Measurements from ENCODE around the gene LRRC18. TPM values are rescaled to one million over a fixed set of nuclear protein-coding genes. Genes with fewer than 3 reads are reported as not detected.

LRRC18 gene
- total and polyA plus RNA-seq, 10 of the 15 experiments (the other 5 are each of a cell fraction or from before 2014, with no cell fraction given): 0.16 to 0.47 (median 0.24) TPM; not detected in 6

DNA sequence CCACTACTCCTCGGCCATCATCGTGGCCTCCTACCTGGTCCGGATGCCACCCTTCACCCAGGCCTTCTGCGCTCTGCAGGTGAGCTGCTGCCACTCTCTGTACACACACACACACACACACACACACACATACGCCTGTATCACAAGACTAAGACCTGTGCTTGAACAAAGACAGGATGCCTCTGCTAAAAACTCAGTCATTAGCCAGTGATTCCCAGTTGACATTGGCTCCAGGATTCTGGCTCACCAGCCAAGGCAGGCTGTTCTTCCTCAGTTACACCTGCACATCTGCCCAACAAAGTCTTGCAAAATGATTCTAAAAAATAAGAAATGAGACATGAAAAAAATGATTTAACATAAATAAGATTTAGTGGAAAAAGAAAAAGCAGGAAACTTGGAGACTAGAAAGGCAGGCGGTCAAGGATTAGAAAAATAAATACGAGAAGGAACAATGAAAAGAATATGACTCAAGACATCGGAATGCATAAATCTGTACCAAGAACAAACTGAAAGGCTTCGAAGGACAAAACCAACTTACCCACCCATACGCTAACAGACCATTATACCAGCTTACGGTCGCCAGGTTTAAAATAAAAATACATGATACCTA, 7.4 kb upstream of the LRRC18 start:
- DNase-seq (ENCODE audit: low read depth, low spot score) (no peak), ATAC-seq (no peak), FAIRE-seq (no peak)
- H4K20me1 ChIP-seq (ENCODE audit: control insufficient read depth, insufficient read depth): no peaks in the 10 kb centered on the region
- no peak overlapping the region for H3K4me3 ChIP-seq
- H2AFZ ChIP-seq (ENCODE audit: control insufficient read depth, low read depth, low read length): no peak overlapping the region
- H3K9ac ChIP-seq (ENCODE audit: control insufficient read depth, insufficient read depth, low read length): no peak overlapping the region
- no peaks in the 10 kb centered on the region for H3K79me2 ChIP-seq (ENCODE audit: control insufficient read depth, insufficient read depth, low read length)
- WGBS (ENCODE audit: insufficient coverage, insufficient replicate concordance, low lambda C conversion rate, missing lambda C conversion rate): 96% methylated on average over 12 of the region's 12 CpGs
- ChIA-PET SMC1A (ENCODE audit: uncharacterized antibody, unreplicated experiment) (no interaction called here), CTCF (no interaction called here), POLR2A (no interaction called here), RAD21 (ENCODE audit: unreplicated experiment) (interaction anchor here (2.1 kb wide), 1 partner anchor 288 kb away, joined by 8 read pairs; no protein-coding TSS in a partner anchor)
- H3K9me3 ChIP-seq (replicated peaks; ENCODE audit: control insufficient read depth, insufficient read depth, low read length): no peaks in the 10 kb centered on the region
- no peak overlapping the region for H3K27ac ChIP-seq (ENCODE audit: control insufficient read depth, insufficient read depth)
- no TSS peak for BruUV-seq (replicated peaks)
- intact Hi-C loops (cut with micrococcal nuclease; ENCODE audit: unreplicated experiment) (no loop called here), in situ Hi-C loops (cut with MboI) (no loop called here)
- no peaks in the 10 kb centered on the region for H3K4me1 ChIP-seq (ENCODE audit: control insufficient read depth, insufficient read depth, low read length)
- peaks cover 25 to 26% of the 10 kb centered on the region in 2 experiments for H3K36me3 ChIP-seq (ENCODE audit: control insufficient read depth in 2 of 2, insufficient read depth in 2 of 2, low read length in 1 of 2)
- H3K27me3 ChIP-seq (replicated peaks in 1 of 2; ENCODE audit: control insufficient read depth in 2 of 2, insufficient read depth in 2 of 2, low read length in 1 of 2): no peaks in the 10 kb centered on the region
- H3K4me2 ChIP-seq (ENCODE audit: control insufficient read depth, insufficient read depth): no peak overlapping the region
- TF ChIP-seq ZNF274 (IDR thresholded peaks at IDR 0.05; ENCODE audit: insufficient read depth, insufficient read length) (no peak), LARP7 (IDR thresholded peaks at IDR 0.05) (no peak), WRNIP1 (IDR thresholded peaks at IDR 0.05; ENCODE audit: borderline replicate concordance, low read depth, low read length) (no peak), RAD21 (IDR thresholded peaks at IDR 0.05; ENCODE audit: insufficient read depth, low read depth, low read length) (no peak), SP1 (IDR thresholded peaks at IDR 0.05; ENCODE audit: low read depth, low read length) (no peak), TCF12 (IDR thresholded peaks at IDR 0.05; ENCODE audit: low read depth, low read length) (no peak), EGR1 (IDR thresholded peaks at IDR 0.05; ENCODE audit: borderline replicate concordance in 1 of 2, low read depth in 2 of 2, low read length in 2 of 2) (no peak), JUND (IDR thresholded peaks at IDR 0.05; ENCODE audit: low read depth, low read length) (no peak), POLR2AphosphoS5 (IDR thresholded peaks at IDR 0.05; ENCODE audit: low read length) (no peak), ESRRA (IDR thresholded peaks at IDR 0.05; ENCODE audit: low read length) (no peak), MTA2 (IDR thresholded peaks at IDR 0.05; ENCODE audit: low read depth) (no peak), IKZF2 (IDR thresholded peaks at IDR 0.05) (no peak)
- TF ChIP-seq, protein P1, sequence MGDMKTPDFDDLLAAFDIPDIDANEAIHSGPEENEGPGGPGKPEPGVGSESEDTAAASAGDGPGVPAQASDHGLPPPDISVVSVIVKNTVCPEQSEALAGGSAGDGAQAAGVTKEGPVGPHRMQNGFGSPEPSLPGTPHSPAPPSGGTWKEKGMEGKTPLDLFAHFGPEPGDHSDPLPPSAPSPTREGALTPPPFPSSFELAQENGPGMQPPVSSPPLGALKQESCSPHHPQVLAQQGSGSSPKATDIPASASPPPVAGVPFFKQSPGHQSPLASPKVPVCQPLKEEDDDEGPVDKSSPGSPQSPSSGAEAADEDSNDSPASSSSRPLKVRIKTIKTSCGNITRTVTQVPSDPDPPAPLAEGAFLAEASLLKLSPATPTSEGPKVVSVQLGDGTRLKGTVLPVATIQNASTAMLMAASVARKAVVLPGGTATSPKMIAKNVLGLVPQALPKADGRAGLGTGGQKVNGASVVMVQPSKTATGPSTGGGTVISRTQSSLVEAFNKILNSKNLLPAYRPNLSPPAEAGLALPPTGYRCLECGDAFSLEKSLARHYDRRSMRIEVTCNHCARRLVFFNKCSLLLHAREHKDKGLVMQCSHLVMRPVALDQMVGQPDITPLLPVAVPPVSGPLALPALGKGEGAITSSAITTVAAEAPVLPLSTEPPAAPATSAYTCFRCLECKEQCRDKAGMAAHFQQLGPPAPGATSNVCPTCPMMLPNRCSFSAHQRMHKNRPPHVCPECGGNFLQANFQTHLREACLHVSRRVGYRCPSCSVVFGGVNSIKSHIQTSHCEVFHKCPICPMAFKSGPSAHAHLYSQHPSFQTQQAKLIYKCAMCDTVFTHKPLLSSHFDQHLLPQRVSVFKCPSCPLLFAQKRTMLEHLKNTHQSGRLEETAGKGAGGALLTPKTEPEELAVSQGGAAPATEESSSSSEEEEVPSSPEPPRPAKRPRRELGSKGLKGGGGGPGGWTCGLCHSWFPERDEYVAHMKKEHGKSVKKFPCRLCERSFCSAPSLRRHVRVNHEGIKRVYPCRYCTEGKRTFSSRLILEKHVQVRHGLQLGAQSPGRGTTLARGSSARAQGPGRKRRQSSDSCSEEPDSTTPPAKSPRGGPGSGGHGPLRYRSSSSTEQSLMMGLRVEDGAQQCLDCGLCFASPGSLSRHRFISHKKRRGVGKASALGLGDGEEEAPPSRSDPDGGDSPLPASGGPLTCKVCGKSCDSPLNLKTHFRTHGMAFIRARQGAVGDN (IDR thresholded peaks at IDR 0.05): no peak
- TF ChIP-seq, protein P2, sequence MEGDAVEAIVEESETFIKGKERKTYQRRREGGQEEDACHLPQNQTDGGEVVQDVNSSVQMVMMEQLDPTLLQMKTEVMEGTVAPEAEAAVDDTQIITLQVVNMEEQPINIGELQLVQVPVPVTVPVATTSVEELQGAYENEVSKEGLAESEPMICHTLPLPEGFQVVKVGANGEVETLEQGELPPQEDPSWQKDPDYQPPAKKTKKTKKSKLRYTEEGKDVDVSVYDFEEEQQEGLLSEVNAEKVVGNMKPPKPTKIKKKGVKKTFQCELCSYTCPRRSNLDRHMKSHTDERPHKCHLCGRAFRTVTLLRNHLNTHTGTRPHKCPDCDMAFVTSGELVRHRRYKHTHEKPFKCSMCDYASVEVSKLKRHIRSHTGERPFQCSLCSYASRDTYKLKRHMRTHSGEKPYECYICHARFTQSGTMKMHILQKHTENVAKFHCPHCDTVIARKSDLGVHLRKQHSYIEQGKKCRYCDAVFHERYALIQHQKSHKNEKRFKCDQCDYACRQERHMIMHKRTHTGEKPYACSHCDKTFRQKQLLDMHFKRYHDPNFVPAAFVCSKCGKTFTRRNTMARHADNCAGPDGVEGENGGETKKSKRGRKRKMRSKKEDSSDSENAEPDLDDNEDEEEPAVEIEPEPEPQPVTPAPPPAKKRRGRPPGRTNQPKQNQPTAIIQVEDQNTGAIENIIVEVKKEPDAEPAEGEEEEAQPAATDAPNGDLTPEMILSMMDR (IDR thresholded peaks at IDR 0.05 in 2 of 3, conservative IDR thresholded peaks at IDR 0.05 in 1 of 3; ENCODE audit: control insufficient read depth in 2 of 3, extremely low read depth in 1 of 3, insufficient read depth in 1 of 3, low read depth in 3 of 3, low read length in 3 of 3): no peak
- TF ChIP-seq, protein P3, sequence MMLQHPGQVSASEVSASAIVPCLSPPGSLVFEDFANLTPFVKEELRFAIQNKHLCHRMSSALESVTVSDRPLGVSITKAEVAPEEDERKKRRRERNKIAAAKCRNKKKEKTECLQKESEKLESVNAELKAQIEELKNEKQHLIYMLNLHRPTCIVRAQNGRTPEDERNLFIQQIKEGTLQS (IDR thresholded peaks at IDR 0.05; ENCODE audit: borderline replicate concordance, extremely low read depth, low read depth, low read length): no peak
- TF ChIP-seq, protein P4, sequence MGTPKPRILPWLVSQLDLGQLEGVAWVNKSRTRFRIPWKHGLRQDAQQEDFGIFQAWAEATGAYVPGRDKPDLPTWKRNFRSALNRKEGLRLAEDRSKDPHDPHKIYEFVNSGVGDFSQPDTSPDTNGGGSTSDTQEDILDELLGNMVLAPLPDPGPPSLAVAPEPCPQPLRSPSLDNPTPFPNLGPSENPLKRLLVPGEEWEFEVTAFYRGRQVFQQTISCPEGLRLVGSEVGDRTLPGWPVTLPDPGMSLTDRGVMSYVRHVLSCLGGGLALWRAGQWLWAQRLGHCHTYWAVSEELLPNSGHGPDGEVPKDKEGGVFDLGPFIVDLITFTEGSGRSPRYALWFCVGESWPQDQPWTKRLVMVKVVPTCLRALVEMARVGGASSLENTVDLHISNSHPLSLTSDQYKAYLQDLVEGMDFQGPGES (IDR thresholded peaks at IDR 0.05): no peak
